Measurements from ENCODE around the gene ENTPD2.
A peak's percentile ranks its signal among the peaks of the same experiment; 100 is the strongest.
"Not testable (repeated sequence)": the region's sequence is repeated elsewhere in the genome, so short reads cannot be mapped to it uniquely, and the experiment has no call there.

The ENTPD2 gene

GRCh38 chr9:137062798-137063197, 8.9 kb upstream of the ENTPD2 start:
- H3K4me1 ChIP-seq (ENCODE audit: insufficient read depth, low read length); H3K36me3 ChIP-seq (ENCODE audit: insufficient read depth, low read length); H3K9me3 ChIP-seq (ENCODE audit: control insufficient read depth, insufficient read depth, low read length); H3K9ac ChIP-seq (ENCODE audit: low read depth, low read length): not testable (repeated sequence)

- no peak overlapping the region for H3K9ac ChIP-seq (ENCODE audit: low read depth, low read length)
- H3K4me1 ChIP-seq (ENCODE audit: insufficient read depth, low read length): no peaks in the 10 kb centered on the region
- no peaks in the 10 kb centered on the region for H3K36me3 ChIP-seq (ENCODE audit: insufficient read depth, low read length)
- no peaks in the 10 kb centered on the region for H3K9me3 ChIP-seq (ENCODE audit: control insufficient read depth, insufficient read depth, low read length)
These were observed 8.5 kb upstream of the ENTPD2 start for GRCh38 chr9:137062384-137062783.

DNA sequence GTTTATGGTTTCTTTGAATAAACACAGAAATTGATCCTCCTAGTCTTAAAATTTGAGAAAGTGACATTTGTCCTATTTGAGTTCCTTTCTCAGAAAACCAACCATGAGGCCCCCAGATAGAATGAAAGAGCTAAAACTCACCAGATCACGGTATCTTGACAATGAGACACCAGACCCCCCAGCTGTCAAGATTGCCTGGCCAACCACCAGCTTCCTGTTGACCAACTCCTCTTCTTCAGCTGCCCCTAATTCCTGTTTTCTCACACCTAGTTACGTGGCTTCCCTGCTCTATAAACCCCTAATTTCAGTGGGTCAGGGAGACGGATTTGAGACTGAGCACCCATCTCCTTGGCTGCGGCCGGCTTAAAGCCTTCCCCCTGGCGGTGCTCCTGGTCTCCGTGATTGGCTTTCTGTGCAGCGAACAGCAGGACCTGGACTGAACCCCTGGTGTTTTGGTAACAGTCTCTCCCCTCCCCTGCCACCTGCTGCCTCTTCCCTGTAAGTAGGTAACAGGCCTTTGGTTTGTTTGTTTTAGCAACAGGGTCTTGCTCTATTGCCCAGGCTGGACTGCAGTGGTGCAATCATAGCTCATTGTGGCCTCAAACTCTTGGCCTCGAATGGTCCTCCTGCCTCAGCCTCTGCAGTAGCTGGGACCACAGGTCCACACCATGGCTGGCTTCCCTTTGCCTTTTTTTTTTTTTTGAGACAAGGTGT, 4.8 kb upstream of the ENTPD2 start:
- no peaks in the 10 kb centered on the region; the same call in 1 of the 2 replicates for H3K4me1 ChIP-seq (ENCODE audit: insufficient read depth, low read length)
- H3K9ac ChIP-seq (ENCODE audit: low read depth, low read length): no peak overlapping the region
- no peaks in the 10 kb centered on the region for H3K36me3 ChIP-seq (ENCODE audit: insufficient read depth, low read length)
- no peaks in the 10 kb centered on the region for H3K9me3 ChIP-seq (ENCODE audit: control insufficient read depth, insufficient read depth, low read length)

GRCh38 chr9:137057545-137057944, 3.7 kb upstream of the ENTPD2 start:
- Histone ChIP-seq H3K9ac (ENCODE audit: low read depth, low read length) (no peak overlapping the region), H3K9me3 (ENCODE audit: control insufficient read depth, insufficient read depth, low read length) (no peaks in the 10 kb centered on the region), H3K36me3 (ENCODE audit: insufficient read depth, low read length) (no peaks in the 10 kb centered on the region), H3K4me1 (ENCODE audit: insufficient read depth, low read length) (no peaks in the 10 kb centered on the region; the same call in 1 of the 2 replicates)

- H3K9me3 ChIP-seq (ENCODE audit: control insufficient read depth, insufficient read depth, low read length): no peaks in the 10 kb centered on the region
- no peak overlapping the region for H3K9ac ChIP-seq (ENCODE audit: low read depth, low read length)
- H3K36me3 ChIP-seq (ENCODE audit: insufficient read depth, low read length): no peaks in the 10 kb centered on the region
- H3K4me1 ChIP-seq (ENCODE audit: insufficient read depth, low read length): no peaks in the 10 kb centered on the region; the same call in 1 of the 2 replicates
These were observed 3.0 kb upstream of the ENTPD2 start for GRCh38 chr9:137056739-137057415.

DNA sequence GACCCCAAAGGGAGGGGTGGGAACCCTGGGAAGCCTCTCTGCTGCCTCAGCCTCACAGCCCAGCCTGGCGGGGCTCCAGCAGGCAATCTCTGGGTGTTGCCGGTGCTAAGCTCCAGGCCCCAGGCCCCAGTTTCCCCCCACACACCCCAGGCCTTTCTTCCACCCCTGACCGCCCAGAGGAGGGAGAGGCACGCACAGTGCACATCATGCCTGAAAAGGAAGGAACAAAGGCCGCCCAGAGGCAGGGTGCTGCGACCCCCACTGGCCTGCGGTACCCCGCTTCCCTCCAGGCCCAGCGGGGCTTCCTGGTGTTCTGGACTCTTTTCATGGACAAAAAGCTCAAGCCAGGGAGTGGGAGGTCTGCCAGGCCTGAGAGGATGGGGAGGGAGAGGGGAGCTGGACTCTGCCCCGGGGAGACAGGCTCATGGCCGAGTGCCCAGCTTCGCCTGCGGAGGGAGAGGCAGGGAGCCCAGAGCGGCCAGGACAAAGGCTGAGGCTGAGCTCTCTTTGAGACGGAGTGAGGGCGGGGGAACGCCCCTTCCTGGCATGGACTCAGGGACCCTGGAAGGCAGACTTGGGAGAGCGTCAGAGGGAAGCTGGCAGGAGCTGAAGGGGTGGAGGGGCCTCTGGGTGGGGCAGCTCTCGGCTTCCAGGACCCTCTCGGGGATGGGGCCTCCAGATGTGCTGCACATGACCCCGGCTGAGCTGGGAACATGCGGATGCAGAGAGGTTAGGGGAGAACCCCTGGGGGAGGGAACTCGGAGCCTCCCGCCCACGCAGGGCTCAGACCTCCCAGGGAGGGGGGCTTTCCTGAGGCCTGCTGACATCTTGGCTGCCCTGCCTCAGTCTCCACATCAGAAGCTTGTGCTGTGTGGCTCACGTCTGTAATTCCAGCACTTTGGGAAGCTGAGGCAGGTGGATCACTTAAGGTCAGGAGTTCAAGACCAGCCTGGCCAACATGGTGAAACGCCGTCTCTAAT, 1.8 kb upstream of the ENTPD2 start:
- Histone ChIP-seq H3K9ac (ENCODE audit: low read depth, low read length) (no peak overlapping the region), H3K4me1 (ENCODE audit: insufficient read depth, low read length) (no peaks in the 10 kb centered on the region; the same call in 1 of the 2 replicates), H3K9me3 (ENCODE audit: control insufficient read depth, insufficient read depth, low read length) (no peaks in the 10 kb centered on the region), H3K36me3 (ENCODE audit: insufficient read depth, low read length) (no peaks in the 10 kb centered on the region)

- Histone ChIP-seq H3K4me1 (ENCODE audit: insufficient read depth, low read length) (no peaks in the 10 kb centered on the region; the same call in 1 of the 2 replicates), H3K9ac (ENCODE audit: low read depth, low read length) (peak overlapping the region; percentile 44), H3K36me3 (ENCODE audit: insufficient read depth, low read length) (no peaks in the 10 kb centered on the region), H3K9me3 (ENCODE audit: control insufficient read depth, insufficient read depth, low read length) (no peaks in the 10 kb centered on the region)
These were observed 1.1 kb upstream of the ENTPD2 start for GRCh38 chr9:137054932-137055384.

- peak overlapping the region; percentile 44; the same call in 1 of the 2 replicates for H3K9ac ChIP-seq (ENCODE audit: low read depth, low read length)
- no peaks in the 10 kb centered on the region for H3K36me3 ChIP-seq (ENCODE audit: insufficient read depth, low read length)
- no peaks in the 10 kb centered on the region; the same call in 1 of the 2 replicates for H3K4me1 ChIP-seq (ENCODE audit: insufficient read depth, low read length)
- no peaks in the 10 kb centered on the region for H3K9me3 ChIP-seq (ENCODE audit: control insufficient read depth, insufficient read depth, low read length)
These were observed 590 bp downstream of the ENTPD2 start for GRCh38 chr9:137052998-137053943.

DNA sequence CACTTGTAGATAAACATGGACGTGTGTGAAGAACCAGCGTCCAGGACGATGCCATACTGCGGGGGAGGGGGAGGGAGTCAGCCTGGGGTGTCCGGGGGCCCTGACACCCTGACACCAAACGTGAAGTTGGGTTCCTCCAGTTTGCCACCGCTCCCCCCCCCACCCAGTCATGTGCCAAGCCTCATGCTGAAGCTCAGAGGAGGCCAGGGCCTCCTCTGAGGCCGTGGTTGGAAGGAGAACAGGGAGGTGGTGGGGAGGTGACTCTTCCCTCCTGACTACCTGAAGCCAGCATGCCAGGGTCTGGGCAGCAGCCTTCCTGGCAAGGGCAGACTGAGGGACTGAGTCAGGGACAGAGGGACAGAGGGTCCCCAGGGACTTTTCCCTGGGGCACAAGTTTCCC, 1.6 kb downstream of the ENTPD2 start:
- H3K9me3 ChIP-seq (ENCODE audit: control insufficient read depth, insufficient read depth, low read length): no peaks in the 10 kb centered on the region
- no peak overlapping the region for H3K9ac ChIP-seq (ENCODE audit: low read depth, low read length)
- H3K36me3 ChIP-seq (ENCODE audit: insufficient read depth, low read length): no peaks in the 10 kb centered on the region
- no peaks in the 10 kb centered on the region; the same call in 1 of the 2 replicates for H3K4me1 ChIP-seq (ENCODE audit: insufficient read depth, low read length)

DNA sequence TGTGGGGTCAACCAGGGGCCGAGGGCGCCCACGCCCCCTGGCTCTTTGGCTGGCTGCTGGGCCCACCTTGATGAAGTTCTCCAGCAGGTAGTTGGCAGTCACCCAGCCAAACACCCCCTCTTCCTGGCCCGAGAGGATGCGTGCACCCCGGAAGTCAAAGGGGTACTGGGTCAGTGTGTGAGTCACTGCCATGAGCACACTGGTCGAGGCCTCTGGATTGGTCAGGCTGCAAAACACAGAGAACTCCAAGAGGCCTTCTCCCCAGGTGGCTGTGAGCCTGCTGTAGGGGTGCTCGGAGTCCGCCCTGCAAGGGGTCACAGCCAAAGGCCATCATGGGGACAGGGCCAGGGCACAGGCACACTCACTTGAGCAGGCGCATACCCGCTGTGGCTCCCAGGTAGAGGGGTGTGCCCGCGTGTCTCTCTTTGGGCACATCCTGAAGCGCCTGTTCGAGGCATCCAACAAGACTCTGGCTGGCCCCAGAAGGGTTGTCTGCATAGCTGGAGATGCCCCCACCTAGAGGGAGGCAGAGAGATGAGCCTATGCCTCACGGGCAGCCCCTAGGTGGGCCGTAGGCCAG, 2.6 kb downstream of the ENTPD2 start:
- Histone ChIP-seq H3K4me1 (ENCODE audit: insufficient read depth, low read length) (no peaks in the 10 kb centered on the region; the same call in 1 of the 2 replicates), H3K9me3 (ENCODE audit: control insufficient read depth, insufficient read depth, low read length) (no peaks in the 10 kb centered on the region), H3K36me3 (ENCODE audit: insufficient read depth, low read length) (no peaks in the 10 kb centered on the region), H3K9ac (ENCODE audit: low read depth, low read length) (no peak overlapping the region)

- no peaks in the 10 kb centered on the region for H3K36me3 ChIP-seq (ENCODE audit: insufficient read depth, low read length)
- H3K9ac ChIP-seq (ENCODE audit: low read depth, low read length): no peak overlapping the region
These were observed 3.3 kb downstream of the ENTPD2 start for GRCh38 chr9:137050570-137050969.

DNA sequence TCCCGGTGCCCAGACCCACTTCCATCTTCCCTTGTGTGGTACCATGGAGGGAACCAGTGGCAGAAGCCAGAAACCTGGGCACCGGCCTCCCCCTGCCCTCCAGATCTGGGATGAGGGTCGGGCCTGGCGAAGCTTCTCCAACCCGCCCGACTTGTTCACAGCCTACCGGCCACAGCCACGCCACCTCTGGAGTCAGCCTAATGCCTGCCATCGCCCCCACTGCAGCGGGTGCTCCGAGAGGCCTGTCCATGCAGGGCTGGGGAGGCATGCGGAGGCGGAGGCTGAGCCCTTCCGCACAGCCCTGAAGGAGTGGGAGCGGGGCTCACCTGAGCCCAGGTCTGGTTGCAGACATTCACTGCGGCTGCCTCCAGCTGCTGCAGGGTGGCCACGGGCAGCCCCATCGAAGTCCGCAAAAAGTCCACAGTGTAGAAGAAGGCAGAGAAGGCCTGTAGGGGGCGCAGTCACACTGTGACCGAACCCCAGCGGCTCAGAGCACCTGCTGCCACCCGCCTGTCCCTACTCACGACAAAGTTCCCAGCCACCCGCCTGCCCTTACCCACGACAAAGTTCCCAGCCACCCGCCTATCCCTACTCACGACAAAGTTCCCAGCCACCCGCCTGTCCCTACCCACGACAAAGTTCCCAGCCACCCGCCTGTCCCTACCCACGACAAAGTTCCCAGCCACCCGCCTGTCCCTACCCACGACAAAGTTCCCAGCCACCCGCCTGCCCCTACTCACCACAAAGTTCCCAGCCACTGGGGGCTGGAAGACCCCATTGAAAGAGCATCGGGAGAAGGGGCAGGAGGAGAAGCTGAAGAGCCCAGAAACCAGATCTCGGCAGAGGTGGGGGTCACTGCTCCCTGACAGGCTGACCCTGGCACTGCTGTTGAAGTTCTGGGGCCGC, 4.1 kb downstream of the ENTPD2 start:
- H3K4me1 ChIP-seq (ENCODE audit: insufficient read depth, low read length): no peaks in the 10 kb centered on the region
- H3K36me3 ChIP-seq (ENCODE audit: insufficient read depth, low read length): no peaks in the 10 kb centered on the region
- no peak overlapping the region for H3K9ac ChIP-seq (ENCODE audit: low read depth, low read length)
- H3K9me3 ChIP-seq (ENCODE audit: control insufficient read depth, insufficient read depth, low read length): no peaks in the 10 kb centered on the region

More at GRCh38 chr9:137050570-137050969, 3.3 kb downstream of the ENTPD2 start:
- H3K4me1 ChIP-seq (ENCODE audit: insufficient read depth, low read length): no peaks in the 10 kb centered on the region; the same call in 1 of the 2 replicates
- H3K9me3 ChIP-seq (ENCODE audit: control insufficient read depth, insufficient read depth, low read length): no peaks in the 10 kb centered on the region
